Lower leg skin (tissue), 3 donors: Measurements from ENCODE around the gene OR2A1.
"Not testable (repeated sequence)": the region's sequence is repeated elsewhere in the genome, so short reads cannot be mapped to it uniquely, and the experiment has no call there.

Source experiments
- CTCF ChIP-seq, 3 donors: fragments of 450-650 bp; IDR thresholded peaks; one replicate each; pipeline ENCODE4 v1.5.1; 2016; ENCODE audit warnings: antibody characterized with exemption in 3 of 3, mild to moderate bottlenecking in 3 of 3, moderate library complexity in 2 of 3
- POLR2A ChIP-seq, 2 donors: fragments of 450-650 bp; IDR thresholded peaks; one replicate each; pipeline ENCODE4 v1.6.1; 2016 to 2017; ENCODE audit warnings: antibody characterized with exemption in 2 of 2, mild to moderate bottlenecking in 1 of 2, moderate library complexity in 1 of 2

- TF ChIP-seq CTCF, POLR2A (IDR thresholded peaks at IDR 0.05): not testable (repeated sequence)
Measured at GRCh38 chr7:144362061-144362460, 49.8 kb downstream of the OR2A1 start.
